Liver (tissue), 9 donors: ENCODE results near the gene BOD1L2. TPM values are rescaled to one million over a fixed set of nuclear protein-coding genes. Genes with fewer than 3 reads are reported as not detected.

ENCODE experiments used
- DNase-seq: peaks from one replicate; pipeline ENCODE4 v3.0.0-alpha.2; 2017; ENCODE audit warnings: low spot score
- H3K27ac ChIP-seq, 2 donors: one replicate each; pipeline ENCODE4 v1.7.0; 2013; ENCODE audit warnings: inconsistent platforms in 2 of 2, low read length in 2 of 2, control low read depth in 1 of 2, low read depth in 1 of 2, mild to moderate bottlenecking in 1 of 2
- H3K27me3 ChIP-seq, 4 donors: one replicate each; pipeline versions ENCODE4 v1.6.1 to v1.7.0; 2013; ENCODE audit warnings: low read length in 3 of 4, inconsistent platforms in 1 of 4, mild to moderate bottlenecking in 1 of 4, moderate library complexity in 1 of 4; ENCODE audit not compliant: control insufficient read depth in 4 of 4, insufficient read depth in 4 of 4
- H3K36me3 ChIP-seq, 4 donors: one replicate each; pipeline versions ENCODE4 v1.6.1 to v1.7.0; 2013; ENCODE audit warnings: low read length in 3 of 4, mild to moderate bottlenecking in 3 of 4, low read depth in 1 of 4, moderate library complexity in 1 of 4; ENCODE audit not compliant: control insufficient read depth in 4 of 4, insufficient read depth in 3 of 4
- H3K4me1 ChIP-seq, 4 donors: one replicate each; pipeline versions ENCODE4 v1.6.1 to v1.7.0; 2013; ENCODE audit warnings: low read length in 3 of 4, mild to moderate bottlenecking in 3 of 4, moderate library complexity in 1 of 4; ENCODE audit not compliant: control insufficient read depth in 4 of 4, insufficient read depth in 4 of 4
- H3K4me3 ChIP-seq, 3 donors: one replicate each; pipeline versions ENCODE4 v1.6.1 to v1.7.0; 2013; ENCODE audit warnings: low read length in 3 of 3, control low read depth in 1 of 3, low read depth in 1 of 3, mild to moderate bottlenecking in 1 of 3
- H3K9ac ChIP-seq, 2 donors: one replicate each; pipeline ENCODE4 v1.7.0; 2013; ENCODE audit warnings: low read length in 2 of 2, mild to moderate bottlenecking in 2 of 2, moderate library complexity in 2 of 2, control low read depth in 1 of 2, low read depth in 1 of 2
- H3K9me3 ChIP-seq, 4 donors: one replicate each; pipeline versions ENCODE4 v1.6.1 to v1.7.0; 2013; ENCODE audit warnings: low read length in 3 of 4; ENCODE audit not compliant: control insufficient read depth in 4 of 4
- EGR1 ChIP-seq, 2 donors: IDR thresholded peaks; 2 replicates each; pipeline ENCODE4 v1.6.1; 2016 to 2018; ENCODE audit warnings: antibody characterized with exemption in 2 of 2, low read depth in 2 of 2
- FOXA1 ChIP-seq: IDR thresholded peaks from 2 replicates; pipeline ENCODE4 v1.6.1; 2016; ENCODE audit warnings: antibody characterized with exemption
- FOXA2 ChIP-seq: IDR thresholded peaks from 2 replicates; pipeline ENCODE4 v1.6.1; 2016; ENCODE audit warnings: antibody characterized with exemption
- GABPA ChIP-seq, 2 donors: IDR thresholded peaks in 1 of 2; conservative IDR thresholded peaks in 1 of 2; 2 replicates each; pipeline ENCODE4 v1.6.1; 2016; ENCODE audit warnings: antibody characterized with exemption in 2 of 2, mild to moderate bottlenecking in 1 of 2, moderate library complexity in 1 of 2
- HNF4G ChIP-seq: IDR thresholded peaks from 2 replicates; pipeline ENCODE4 v1.6.1; 2016; ENCODE audit warnings: antibody characterized with exemption
- JUND ChIP-seq, 2 donors: IDR thresholded peaks; 2 replicates each; pipeline ENCODE4 v1.6.1; 2016; ENCODE audit warnings: antibody characterized with exemption in 2 of 2
- NR2F2 ChIP-seq: IDR thresholded peaks from 2 replicates; pipeline ENCODE4 v1.6.1; 2016; ENCODE audit warnings: antibody characterized with exemption
- RAD21 ChIP-seq, 2 donors: IDR thresholded peaks; 2 replicates each; pipeline ENCODE4 v1.6.1; 2016; ENCODE audit warnings: antibody characterized with exemption in 2 of 2, mild to moderate bottlenecking in 2 of 2
- RXRA ChIP-seq, 2 donors: IDR thresholded peaks; 2 replicates each; pipeline ENCODE4 v1.6.1; 2017 to 2018; ENCODE audit warnings: antibody characterized with exemption in 2 of 2, mild to moderate bottlenecking in 1 of 2
- SP1 ChIP-seq: IDR thresholded peaks from 2 replicates; pipeline ENCODE4 v1.6.1; 2018; ENCODE audit warnings: antibody characterized with exemption, mild to moderate bottlenecking
- TAF1 ChIP-seq: conservative IDR thresholded peaks from 2 replicates; pipeline ENCODE4 v1.6.1; 2016; ENCODE audit warnings: antibody characterized with exemption, mild to moderate bottlenecking
- YY1 ChIP-seq: IDR thresholded peaks from 2 replicates; pipeline ENCODE4 v1.6.1; 2016; ENCODE audit warnings: antibody characterized with exemption, mild to moderate bottlenecking
- WGBS: extraction: QIAGEN DNeasy Blood & Tissue Kit; methylation state at CpG from one replicate; pipeline ENCODE4 v1.1.7; 2013; 5-methylcytosine and 5-hydroxymethylcytosine counted together
- polyA plus RNA-seq, 2 donors: library from polyadenylated mRNA; stranded (reverse) in 1 of 2; unstranded in 1 of 2; fragments of 200-250 nt in 1 of 2; fragments of >200 nt in 1 of 2; fragmentation: Nextera tagmentation in 1 of 2; extraction: Ambion mirVana in 1 of 2; gene quantifications; one replicate each; pipeline versions ENCODE4 v1.2.1 to v1.2.3, GENCODE V29; 2013 to 2015
- total RNA-seq, 2 donors: library from RNA; depleted of rRNA; stranded (reverse); fragments of >200 nt; gene quantifications; one replicate each; pipeline ENCODE4 v1.2.3, GENCODE V29; 2014
- TF ChIP-seq, protein P1 (sequence below): IDR thresholded peaks from 2 replicates; pipeline ENCODE4 v1.6.1; 2016; ENCODE audit warnings: antibody characterized with exemption
- TF ChIP-seq, protein P2 (sequence below): fragments of 150-350 bp; IDR thresholded peaks from 2 replicates; pipeline ENCODE4 v1.5.1; 2017; ENCODE audit warnings: improper control_type of control experiment, low read depth, low read length; ENCODE audit not compliant: missing input control
- TF ChIP-seq, protein P3 (sequence below): IDR thresholded peaks from 2 replicates; pipeline ENCODE4 v1.6.1; 2016; ENCODE audit warnings: antibody characterized with exemption, mild to moderate bottlenecking
- TF ChIP-seq, protein P4 (sequence below): IDR thresholded peaks from 2 replicates; pipeline ENCODE4 v1.6.1; 2016; ENCODE audit warnings: antibody characterized with exemption
- TF ChIP-seq, protein P5 (sequence below): IDR thresholded peaks from 2 replicates; pipeline ENCODE4 v1.6.1; 2016; ENCODE audit warnings: antibody characterized with exemption
- donor health status: healthy.
- donor health status: healthy.
- donor health status: healthy.
- donor health status: healthy.
- donor health status: healthy.

The BOD1L2 gene
- total and polyA plus RNA-seq, 4 donors: not detected

DNA sequence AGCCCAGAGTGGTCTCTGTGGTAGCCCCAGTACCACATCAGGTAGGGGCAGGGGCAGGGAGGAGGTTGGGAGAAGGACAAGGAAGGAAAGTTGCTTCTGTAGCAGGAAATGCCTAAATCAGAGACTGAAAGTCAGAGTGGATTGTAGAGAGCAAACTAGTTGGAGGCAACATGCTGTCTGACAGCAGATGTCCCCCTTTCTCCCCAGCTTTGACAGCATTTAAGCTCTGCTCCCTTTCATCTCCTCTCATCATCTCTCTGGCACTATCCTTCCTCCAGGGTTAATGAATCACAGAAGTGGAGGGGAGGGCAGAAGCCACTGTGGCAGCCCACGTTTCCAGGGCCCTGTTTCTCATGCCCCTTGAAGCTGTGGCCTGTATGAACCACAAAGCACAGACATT, 50.4 kb downstream of the BOD1L2 start:
- H3K36me3 ChIP-seq: no peaks in the 10 kb centered on the region
- 37% methylated on average over 1 of the region's 1 CpG for whole genome bisulfite sequencing
- H3K27me3 ChIP-seq: no peaks in the 10 kb centered on the region
- peaks cover 3 to 11% (median 8%) of the 10 kb centered on the region in 4 donors for H3K4me1 ChIP-seq
- no peaks in the 10 kb centered on the region for H3K9me3 ChIP-seq
- no peak overlapping the region for H3K4me3 ChIP-seq
- no peak overlapping the region for H3K27ac ChIP-seq
- no peak overlapping the region for H3K9ac ChIP-seq
- TF ChIP-seq HNF4G (no peak), FOXA2 (no peak), RXRA (IDR thresholded peaks at IDR 0.05) (no peak), EGR1 (IDR thresholded peaks at IDR 0.05; ENCODE audit: low read depth in 2 of 2) (no peak), JUND (IDR thresholded peaks at IDR 0.05) (no peak), YY1 (no peak), TAF1 (no peak), FOXA1 (no peak), NR2F2 (no peak), RAD21 (IDR thresholded peaks at IDR 0.05) (no peak), GABPA (IDR thresholded peaks at IDR 0.05 in 1 of 2, conservative IDR thresholded peaks at IDR 0.05 in 1 of 2) (no peak), SP1 (no peak)
- TF ChIP-seq, protein P1, sequence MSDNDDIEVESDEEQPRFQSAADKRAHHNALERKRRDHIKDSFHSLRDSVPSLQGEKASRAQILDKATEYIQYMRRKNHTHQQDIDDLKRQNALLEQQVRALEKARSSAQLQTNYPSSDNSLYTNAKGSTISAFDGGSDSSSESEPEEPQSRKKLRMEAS: no peak
- TF ChIP-seq, protein P2, sequence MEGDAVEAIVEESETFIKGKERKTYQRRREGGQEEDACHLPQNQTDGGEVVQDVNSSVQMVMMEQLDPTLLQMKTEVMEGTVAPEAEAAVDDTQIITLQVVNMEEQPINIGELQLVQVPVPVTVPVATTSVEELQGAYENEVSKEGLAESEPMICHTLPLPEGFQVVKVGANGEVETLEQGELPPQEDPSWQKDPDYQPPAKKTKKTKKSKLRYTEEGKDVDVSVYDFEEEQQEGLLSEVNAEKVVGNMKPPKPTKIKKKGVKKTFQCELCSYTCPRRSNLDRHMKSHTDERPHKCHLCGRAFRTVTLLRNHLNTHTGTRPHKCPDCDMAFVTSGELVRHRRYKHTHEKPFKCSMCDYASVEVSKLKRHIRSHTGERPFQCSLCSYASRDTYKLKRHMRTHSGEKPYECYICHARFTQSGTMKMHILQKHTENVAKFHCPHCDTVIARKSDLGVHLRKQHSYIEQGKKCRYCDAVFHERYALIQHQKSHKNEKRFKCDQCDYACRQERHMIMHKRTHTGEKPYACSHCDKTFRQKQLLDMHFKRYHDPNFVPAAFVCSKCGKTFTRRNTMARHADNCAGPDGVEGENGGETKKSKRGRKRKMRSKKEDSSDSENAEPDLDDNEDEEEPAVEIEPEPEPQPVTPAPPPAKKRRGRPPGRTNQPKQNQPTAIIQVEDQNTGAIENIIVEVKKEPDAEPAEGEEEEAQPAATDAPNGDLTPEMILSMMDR: no peak
- TF ChIP-seq, protein P3, sequence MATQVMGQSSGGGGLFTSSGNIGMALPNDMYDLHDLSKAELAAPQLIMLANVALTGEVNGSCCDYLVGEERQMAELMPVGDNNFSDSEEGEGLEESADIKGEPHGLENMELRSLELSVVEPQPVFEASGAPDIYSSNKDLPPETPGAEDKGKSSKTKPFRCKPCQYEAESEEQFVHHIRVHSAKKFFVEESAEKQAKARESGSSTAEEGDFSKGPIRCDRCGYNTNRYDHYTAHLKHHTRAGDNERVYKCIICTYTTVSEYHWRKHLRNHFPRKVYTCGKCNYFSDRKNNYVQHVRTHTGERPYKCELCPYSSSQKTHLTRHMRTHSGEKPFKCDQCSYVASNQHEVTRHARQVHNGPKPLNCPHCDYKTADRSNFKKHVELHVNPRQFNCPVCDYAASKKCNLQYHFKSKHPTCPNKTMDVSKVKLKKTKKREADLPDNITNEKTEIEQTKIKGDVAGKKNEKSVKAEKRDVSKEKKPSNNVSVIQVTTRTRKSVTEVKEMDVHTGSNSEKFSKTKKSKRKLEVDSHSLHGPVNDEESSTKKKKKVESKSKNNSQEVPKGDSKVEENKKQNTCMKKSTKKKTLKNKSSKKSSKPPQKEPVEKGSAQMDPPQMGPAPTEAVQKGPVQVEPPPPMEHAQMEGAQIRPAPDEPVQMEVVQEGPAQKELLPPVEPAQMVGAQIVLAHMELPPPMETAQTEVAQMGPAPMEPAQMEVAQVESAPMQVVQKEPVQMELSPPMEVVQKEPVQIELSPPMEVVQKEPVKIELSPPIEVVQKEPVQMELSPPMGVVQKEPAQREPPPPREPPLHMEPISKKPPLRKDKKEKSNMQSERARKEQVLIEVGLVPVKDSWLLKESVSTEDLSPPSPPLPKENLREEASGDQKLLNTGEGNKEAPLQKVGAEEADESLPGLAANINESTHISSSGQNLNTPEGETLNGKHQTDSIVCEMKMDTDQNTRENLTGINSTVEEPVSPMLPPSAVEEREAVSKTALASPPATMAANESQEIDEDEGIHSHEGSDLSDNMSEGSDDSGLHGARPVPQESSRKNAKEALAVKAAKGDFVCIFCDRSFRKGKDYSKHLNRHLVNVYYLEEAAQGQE: no peak
- TF ChIP-seq, protein P4, sequence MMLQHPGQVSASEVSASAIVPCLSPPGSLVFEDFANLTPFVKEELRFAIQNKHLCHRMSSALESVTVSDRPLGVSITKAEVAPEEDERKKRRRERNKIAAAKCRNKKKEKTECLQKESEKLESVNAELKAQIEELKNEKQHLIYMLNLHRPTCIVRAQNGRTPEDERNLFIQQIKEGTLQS: no peak
- TF ChIP-seq, protein P5, sequence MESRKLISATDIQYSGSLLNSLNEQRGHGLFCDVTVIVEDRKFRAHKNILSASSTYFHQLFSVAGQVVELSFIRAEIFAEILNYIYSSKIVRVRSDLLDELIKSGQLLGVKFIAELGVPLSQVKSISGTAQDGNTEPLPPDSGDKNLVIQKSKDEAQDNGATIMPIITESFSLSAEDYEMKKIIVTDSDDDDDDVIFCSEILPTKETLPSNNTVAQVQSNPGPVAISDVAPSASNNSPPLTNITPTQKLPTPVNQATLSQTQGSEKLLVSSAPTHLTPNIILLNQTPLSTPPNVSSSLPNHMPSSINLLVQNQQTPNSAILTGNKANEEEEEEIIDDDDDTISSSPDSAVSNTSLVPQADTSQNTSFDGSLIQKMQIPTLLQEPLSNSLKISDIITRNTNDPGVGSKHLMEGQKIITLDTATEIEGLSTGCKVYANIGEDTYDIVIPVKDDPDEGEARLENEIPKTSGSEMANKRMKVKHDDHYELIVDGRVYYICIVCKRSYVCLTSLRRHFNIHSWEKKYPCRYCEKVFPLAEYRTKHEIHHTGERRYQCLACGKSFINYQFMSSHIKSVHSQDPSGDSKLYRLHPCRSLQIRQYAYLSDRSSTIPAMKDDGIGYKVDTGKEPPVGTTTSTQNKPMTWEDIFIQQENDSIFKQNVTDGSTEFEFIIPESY: no peak
- no peak for DNase-seq

DNA sequence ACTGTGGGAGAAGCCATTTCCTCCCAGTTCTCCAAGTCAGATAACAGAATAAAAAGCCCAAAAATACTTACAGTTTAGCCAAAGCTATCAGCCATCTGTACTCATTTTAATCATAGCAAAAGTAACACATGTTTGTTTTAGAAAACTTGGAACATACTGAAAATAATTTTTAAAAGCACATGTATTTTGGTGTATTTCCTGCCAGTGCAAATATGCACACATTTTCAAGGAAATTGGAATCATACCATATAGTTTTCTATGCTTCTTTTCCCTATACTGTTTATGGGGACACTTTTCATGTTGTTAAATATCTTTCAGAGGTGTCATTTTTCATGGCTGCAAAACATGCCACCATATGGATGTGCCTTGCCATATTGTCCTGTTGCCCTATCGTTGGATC, 51.2 kb downstream of the BOD1L2 start:
- TF ChIP-seq, protein P5: no peak
- TF ChIP-seq RAD21 (IDR thresholded peaks at IDR 0.05): no peak
- no peak for TF ChIP-seq RXRA (IDR thresholded peaks at IDR 0.05)
- TF ChIP-seq EGR1 (IDR thresholded peaks at IDR 0.05; ENCODE audit: low read depth in 2 of 2): no peak
- no peak for TF ChIP-seq FOXA2
- 89% methylated on average over 1 of the region's 1 CpG for WGBS
- H3K27ac ChIP-seq: no peak overlapping the region

More for the DNA sequence above, 51.2 kb downstream of the BOD1L2 start:
- no peak for DNase-seq
- Histone ChIP-seq H3K9ac (no peak overlapping the region), H3K36me3 (no peaks in the 10 kb centered on the region), H3K9me3 (no peaks in the 10 kb centered on the region), H3K4me1 (peaks cover 3 to 11% (median 8%) of the 10 kb centered on the region in 4 donors), H3K4me3 (no peak overlapping the region), H3K27me3 (no peaks in the 10 kb centered on the region)
